ENCODE data around the gene GALR1.

GALR1 gene

DNA sequence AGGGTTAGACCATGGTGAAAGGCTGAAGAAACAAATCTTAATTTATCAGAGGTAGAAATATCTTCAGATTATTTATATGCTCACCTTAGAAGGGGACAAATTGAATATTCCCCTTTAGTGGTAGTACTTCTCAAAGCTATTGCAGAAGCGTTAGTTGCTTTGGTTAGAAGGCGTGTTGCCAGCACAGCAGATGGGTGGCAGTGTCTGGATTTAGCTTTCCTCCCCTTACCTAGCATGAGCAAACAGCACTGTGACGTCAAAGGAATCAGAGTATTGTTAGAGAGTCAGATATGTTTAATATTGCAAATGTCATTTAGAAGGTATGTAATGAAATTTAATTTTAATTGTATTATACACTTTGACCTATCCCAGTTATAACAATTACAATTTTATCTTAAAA lies 27.2 kb upstream of the GALR1 start:
- no peak for TF ChIP-seq POLR2AphosphoS5 (IDR thresholded peaks at IDR 0.05; ENCODE audit: low read depth, low read length)
- TF ChIP-seq SIN3A (IDR thresholded peaks at IDR 0.05; ENCODE audit: borderline replicate concordance, insufficient read depth, low read length) = no peak
- TF ChIP-seq TAF1 (IDR thresholded peaks at IDR 0.05; ENCODE audit: borderline replicate concordance, insufficient read depth, low read length) = no peak
- TF ChIP-seq, protein P1, sequence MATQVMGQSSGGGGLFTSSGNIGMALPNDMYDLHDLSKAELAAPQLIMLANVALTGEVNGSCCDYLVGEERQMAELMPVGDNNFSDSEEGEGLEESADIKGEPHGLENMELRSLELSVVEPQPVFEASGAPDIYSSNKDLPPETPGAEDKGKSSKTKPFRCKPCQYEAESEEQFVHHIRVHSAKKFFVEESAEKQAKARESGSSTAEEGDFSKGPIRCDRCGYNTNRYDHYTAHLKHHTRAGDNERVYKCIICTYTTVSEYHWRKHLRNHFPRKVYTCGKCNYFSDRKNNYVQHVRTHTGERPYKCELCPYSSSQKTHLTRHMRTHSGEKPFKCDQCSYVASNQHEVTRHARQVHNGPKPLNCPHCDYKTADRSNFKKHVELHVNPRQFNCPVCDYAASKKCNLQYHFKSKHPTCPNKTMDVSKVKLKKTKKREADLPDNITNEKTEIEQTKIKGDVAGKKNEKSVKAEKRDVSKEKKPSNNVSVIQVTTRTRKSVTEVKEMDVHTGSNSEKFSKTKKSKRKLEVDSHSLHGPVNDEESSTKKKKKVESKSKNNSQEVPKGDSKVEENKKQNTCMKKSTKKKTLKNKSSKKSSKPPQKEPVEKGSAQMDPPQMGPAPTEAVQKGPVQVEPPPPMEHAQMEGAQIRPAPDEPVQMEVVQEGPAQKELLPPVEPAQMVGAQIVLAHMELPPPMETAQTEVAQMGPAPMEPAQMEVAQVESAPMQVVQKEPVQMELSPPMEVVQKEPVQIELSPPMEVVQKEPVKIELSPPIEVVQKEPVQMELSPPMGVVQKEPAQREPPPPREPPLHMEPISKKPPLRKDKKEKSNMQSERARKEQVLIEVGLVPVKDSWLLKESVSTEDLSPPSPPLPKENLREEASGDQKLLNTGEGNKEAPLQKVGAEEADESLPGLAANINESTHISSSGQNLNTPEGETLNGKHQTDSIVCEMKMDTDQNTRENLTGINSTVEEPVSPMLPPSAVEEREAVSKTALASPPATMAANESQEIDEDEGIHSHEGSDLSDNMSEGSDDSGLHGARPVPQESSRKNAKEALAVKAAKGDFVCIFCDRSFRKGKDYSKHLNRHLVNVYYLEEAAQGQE (IDR thresholded peaks at IDR 0.05; ENCODE audit: insufficient read depth in 1 of 2, low read depth in 2 of 2, low read length in 2 of 2) = no peak
- TF ChIP-seq FOXP2 (optimal IDR thresholded peaks at IDR 0.05; ENCODE audit: borderline replicate concordance, extremely low read depth, extremely low read length, insufficient read depth) = no peak

DNA sequence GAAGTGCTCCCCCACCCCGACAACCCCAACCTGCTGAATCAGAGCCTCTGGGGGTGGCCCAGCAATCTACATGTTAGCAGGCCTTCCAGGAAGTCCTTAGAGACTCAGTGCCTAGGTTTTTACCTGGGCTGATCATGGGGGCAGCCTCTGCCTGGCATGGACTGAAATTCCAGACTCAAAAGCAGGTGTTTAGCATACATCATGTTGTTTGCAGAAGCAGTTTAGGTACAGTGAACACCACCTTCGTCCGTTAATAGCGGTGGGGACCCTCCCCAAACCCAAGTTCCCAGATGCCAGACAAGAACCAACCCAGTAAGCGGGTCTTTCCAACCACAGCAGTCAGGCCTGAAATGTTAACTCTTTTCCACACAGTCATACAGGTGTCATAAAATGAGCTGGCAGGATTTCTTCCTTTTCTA lies 26.4 kb upstream of the GALR1 start:
- TF ChIP-seq, protein P1 (IDR thresholded peaks at IDR 0.05; ENCODE audit: insufficient read depth in 1 of 2, low read depth in 2 of 2, low read length in 2 of 2) = no peak

DNA sequence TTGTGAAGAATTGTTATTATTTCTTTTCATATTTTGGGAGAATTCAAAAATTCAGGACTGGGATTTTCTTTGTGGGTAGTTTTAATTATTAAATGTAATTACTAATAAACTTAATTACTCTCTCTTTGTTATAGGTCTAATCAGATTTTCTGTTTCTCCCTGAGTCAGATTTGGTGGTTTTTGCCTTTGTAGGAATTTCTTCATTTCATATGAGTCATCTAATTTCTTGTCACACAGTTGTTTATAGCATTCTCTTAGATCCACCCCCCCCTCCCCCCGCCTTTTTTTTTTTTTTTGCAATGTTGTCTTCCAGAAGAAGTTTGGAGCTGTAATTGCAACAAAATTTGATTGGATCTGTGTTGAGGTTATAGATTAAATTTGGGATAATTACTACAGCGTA lies 26.0 kb upstream of the GALR1 start:
- TF ChIP-seq, protein P1 (IDR thresholded peaks at IDR 0.05; ENCODE audit: insufficient read depth in 1 of 2, low read depth in 2 of 2, low read length in 2 of 2) = no peak
- TF ChIP-seq SIN3A (IDR thresholded peaks at IDR 0.05; ENCODE audit: borderline replicate concordance, insufficient read depth, low read length) (no peak), FOXP2 (optimal IDR thresholded peaks at IDR 0.05; ENCODE audit: borderline replicate concordance, extremely low read depth, extremely low read length, insufficient read depth) (no peak)

DNA sequence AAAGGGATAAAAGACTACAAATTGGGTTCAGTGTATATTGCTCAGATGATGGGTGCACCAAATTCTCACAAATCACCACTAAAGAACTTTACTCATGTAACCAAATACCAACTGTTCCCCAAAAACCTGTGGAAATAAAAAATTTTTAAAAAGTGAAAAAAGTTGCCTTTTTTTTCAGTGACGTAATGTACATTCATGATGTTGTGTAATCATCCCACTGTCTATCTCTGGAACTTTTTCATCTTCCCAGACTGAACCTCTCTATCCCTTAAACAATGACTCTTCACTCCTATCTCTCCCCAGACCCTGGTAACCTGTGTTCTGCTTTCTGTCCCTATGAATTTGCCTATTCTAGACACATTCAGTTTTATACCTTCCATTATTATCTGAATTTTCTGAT lies 19.0 kb upstream of the GALR1 start:
- TF ChIP-seq FOXP2 (optimal IDR thresholded peaks at IDR 0.05; ENCODE audit: borderline replicate concordance, extremely low read depth, extremely low read length, insufficient read depth) = no peak
- no peak for TF ChIP-seq SIN3A (IDR thresholded peaks at IDR 0.05; ENCODE audit: borderline replicate concordance, insufficient read depth, low read length)
- no peak for TF ChIP-seq TAF1 (IDR thresholded peaks at IDR 0.05; ENCODE audit: borderline replicate concordance, insufficient read depth, low read length)
- TF ChIP-seq, protein P1 (IDR thresholded peaks at IDR 0.05; ENCODE audit: insufficient read depth in 1 of 2, low read depth in 2 of 2, low read length in 2 of 2) = no peak
- no peak for TF ChIP-seq POLR2AphosphoS5 (IDR thresholded peaks at IDR 0.05; ENCODE audit: low read depth, low read length)

DNA sequence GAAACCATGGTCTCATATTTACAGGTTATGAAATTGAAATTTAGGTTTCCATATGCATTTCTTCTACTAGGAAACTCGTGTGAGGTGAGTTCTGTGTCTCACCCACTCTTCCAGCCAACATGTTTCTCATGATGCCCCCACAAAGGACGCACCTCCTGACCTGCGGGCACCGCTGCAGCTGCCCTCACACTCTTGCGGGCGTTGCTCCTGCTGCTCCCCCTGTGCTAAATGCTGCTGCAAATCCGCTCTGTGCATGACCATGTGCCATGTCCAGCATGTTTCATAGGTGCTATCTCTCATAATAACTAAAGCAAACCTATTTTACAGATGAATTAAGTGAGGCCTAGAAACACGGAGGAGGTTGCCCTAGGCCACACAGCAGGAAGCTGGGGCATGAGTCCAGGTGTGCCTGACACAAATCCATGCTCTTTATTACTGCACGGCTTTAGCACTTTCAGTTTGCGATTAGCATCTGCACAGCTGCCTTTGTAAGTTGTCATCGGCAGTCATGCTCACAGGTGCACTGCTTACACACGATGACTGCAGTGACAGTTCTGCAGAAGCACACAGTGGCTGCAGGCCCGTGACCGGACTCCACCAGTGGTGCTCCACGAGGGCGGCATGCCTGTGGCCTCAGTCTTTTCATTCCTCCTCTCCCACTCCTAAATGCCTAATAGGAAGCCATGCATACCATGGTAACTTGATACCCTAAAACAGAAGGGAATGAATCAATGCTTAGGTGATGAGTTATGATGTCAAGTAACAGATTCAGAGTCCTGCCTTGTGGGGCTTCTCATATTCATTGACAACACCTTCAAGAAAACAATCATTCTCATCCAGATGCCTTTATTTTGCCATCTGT lies 14.9 kb upstream of the GALR1 start:
- TF ChIP-seq FOXP2 (optimal IDR thresholded peaks at IDR 0.05; ENCODE audit: borderline replicate concordance, extremely low read depth, extremely low read length, insufficient read depth) = no peak
- no peak for TF ChIP-seq SIN3A (IDR thresholded peaks at IDR 0.05; ENCODE audit: borderline replicate concordance, insufficient read depth, low read length)
- TF ChIP-seq, protein P1 (IDR thresholded peaks at IDR 0.05; ENCODE audit: insufficient read depth in 1 of 2, low read depth in 2 of 2, low read length in 2 of 2) = no peak
- TF ChIP-seq TAF1 (IDR thresholded peaks at IDR 0.05; ENCODE audit: borderline replicate concordance, insufficient read depth, low read length) = no peak
- no peak for TF ChIP-seq POLR2AphosphoS5 (IDR thresholded peaks at IDR 0.05; ENCODE audit: low read depth, low read length)

Data from PFSK-1 (cell line).